PFSK-1 (cell line): Measurements from ENCODE around the gene RAE1.

Experiments used
- FOXP2 ChIP-seq: optimal IDR thresholded peaks from 2 replicates; pipeline ENCODE3; 2011; ENCODE audit warnings: borderline replicate concordance, control low read depth, inconsistent platforms; ENCODE audit not compliant: insufficient read depth; ENCODE audit errors: extremely low read length, extremely low read depth
- POLR2AphosphoS5 ChIP-seq: IDR thresholded peaks from 2 replicates; pipeline ENCODE4 v1.6.1; 2012; ENCODE audit warnings: low read depth, mild to moderate bottlenecking, control low read depth, low read length, moderate library complexity
- SIN3A ChIP-seq: IDR thresholded peaks from 2 replicates; pipeline ENCODE4 v1.6.1; 2012; ENCODE audit warnings: mild to moderate bottlenecking, low read length, moderate library complexity, borderline replicate concordance; ENCODE audit not compliant: insufficient read depth
- TAF1 ChIP-seq: IDR thresholded peaks from 2 replicates; pipeline ENCODE4 v1.6.1; 2012; ENCODE audit warnings: low read length, control low read depth, borderline replicate concordance; ENCODE audit not compliant: insufficient read depth
- TF ChIP-seq, protein P1 (sequence below), 2 experiments: IDR thresholded peaks; 2 replicates each; pipeline versions ENCODE4 v1.6.1 to v1.8.0; 2011 to 2012; ENCODE audit warnings: low read depth in 2 of 2, low read length in 2 of 2, control low read depth in 1 of 2, inconsistent platforms in 1 of 2, mild to moderate bottlenecking in 1 of 2, moderate library complexity in 1 of 2; ENCODE audit not compliant: insufficient read depth in 1 of 2

GRCh38 chr20:57402206-57403125, 51.4 kb downstream of the RAE1 start:
- TF ChIP-seq POLR2AphosphoS5 (no peak), SIN3A (no peak), TAF1 (no peak), FOXP2 (no peak)
- TF ChIP-seq, protein P1, sequence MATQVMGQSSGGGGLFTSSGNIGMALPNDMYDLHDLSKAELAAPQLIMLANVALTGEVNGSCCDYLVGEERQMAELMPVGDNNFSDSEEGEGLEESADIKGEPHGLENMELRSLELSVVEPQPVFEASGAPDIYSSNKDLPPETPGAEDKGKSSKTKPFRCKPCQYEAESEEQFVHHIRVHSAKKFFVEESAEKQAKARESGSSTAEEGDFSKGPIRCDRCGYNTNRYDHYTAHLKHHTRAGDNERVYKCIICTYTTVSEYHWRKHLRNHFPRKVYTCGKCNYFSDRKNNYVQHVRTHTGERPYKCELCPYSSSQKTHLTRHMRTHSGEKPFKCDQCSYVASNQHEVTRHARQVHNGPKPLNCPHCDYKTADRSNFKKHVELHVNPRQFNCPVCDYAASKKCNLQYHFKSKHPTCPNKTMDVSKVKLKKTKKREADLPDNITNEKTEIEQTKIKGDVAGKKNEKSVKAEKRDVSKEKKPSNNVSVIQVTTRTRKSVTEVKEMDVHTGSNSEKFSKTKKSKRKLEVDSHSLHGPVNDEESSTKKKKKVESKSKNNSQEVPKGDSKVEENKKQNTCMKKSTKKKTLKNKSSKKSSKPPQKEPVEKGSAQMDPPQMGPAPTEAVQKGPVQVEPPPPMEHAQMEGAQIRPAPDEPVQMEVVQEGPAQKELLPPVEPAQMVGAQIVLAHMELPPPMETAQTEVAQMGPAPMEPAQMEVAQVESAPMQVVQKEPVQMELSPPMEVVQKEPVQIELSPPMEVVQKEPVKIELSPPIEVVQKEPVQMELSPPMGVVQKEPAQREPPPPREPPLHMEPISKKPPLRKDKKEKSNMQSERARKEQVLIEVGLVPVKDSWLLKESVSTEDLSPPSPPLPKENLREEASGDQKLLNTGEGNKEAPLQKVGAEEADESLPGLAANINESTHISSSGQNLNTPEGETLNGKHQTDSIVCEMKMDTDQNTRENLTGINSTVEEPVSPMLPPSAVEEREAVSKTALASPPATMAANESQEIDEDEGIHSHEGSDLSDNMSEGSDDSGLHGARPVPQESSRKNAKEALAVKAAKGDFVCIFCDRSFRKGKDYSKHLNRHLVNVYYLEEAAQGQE (IDR thresholded peaks at IDR 0.05; ENCODE audit: insufficient read depth in 1 of 2, low read depth in 2 of 2, low read length in 2 of 2), result no peak
